Osteoblast (primary cell): ENCODE data around the gene MALAT1. TPM values are rescaled to one million over a fixed set of nuclear protein-coding genes. Genes with fewer than 3 reads are reported as not detected.
"Not testable (repeated sequence)": the region's sequence is repeated elsewhere in the genome, so short reads cannot be mapped to it uniquely, and the experiment has no call there.

Source experiments
- DNase-seq: peaks from one replicate; pipeline ENCODE4 v3.0.0; 2011; ENCODE audit warnings: low spot score, mixed read lengths; ENCODE audit not compliant: insufficient read length; ENCODE audit errors: missing footprints
- H2AFZ ChIP-seq: 2 replicates; pipeline ENCODE4 v1.6.0; 2011; ENCODE audit warnings: mild to moderate bottlenecking, low read length
- H3K27ac ChIP-seq: 2 replicates; pipeline ENCODE4 v1.5.1; 2011; ENCODE audit warnings: mild to moderate bottlenecking, low read depth, low read length, moderate library complexity
- H3K27me3 ChIP-seq: 2 replicates; pipeline ENCODE4 v1.6.0; 2012; ENCODE audit warnings: mild to moderate bottlenecking, control low read depth, inconsistent platforms, low read length, moderate library complexity; ENCODE audit not compliant: insufficient read depth
- H3K36me3 ChIP-seq: 2 replicates; pipeline ENCODE4 v1.5.1; 2011; ENCODE audit warnings: mild to moderate bottlenecking, low read length, control low read depth, moderate library complexity; ENCODE audit not compliant: insufficient read depth
- H3K4me1 ChIP-seq: 2 replicates; pipeline ENCODE4 v1.5.1; 2011; ENCODE audit warnings: mild to moderate bottlenecking, low read length, control low read depth, moderate library complexity; ENCODE audit not compliant: insufficient read depth
- H3K4me2 ChIP-seq: 2 replicates; pipeline ENCODE4 v1.6.0; 2011; ENCODE audit warnings: mild to moderate bottlenecking, low read length; ENCODE audit not compliant: insufficient read depth
- H3K4me3 ChIP-seq: fragments of 200-600 bp; sonication (generic); 3 replicates; pipeline ENCODE4 v1.5.1; 2012; ENCODE audit warnings: mild to moderate bottlenecking, low read length, inconsistent platforms; ENCODE audit not compliant: insufficient read depth
- H3K79me2 ChIP-seq: 2 replicates; pipeline ENCODE4 v1.6.0; 2012; ENCODE audit warnings: mild to moderate bottlenecking, low read length, control low read depth, inconsistent platforms; ENCODE audit not compliant: insufficient read depth
- H3K9me3 ChIP-seq: 2 replicates; pipeline ENCODE4 v1.5.1; 2011; ENCODE audit warnings: low read depth, low read length, control low read depth
- H4K20me1 ChIP-seq: 2 replicates; pipeline ENCODE4 v1.6.0; 2012; ENCODE audit warnings: mild to moderate bottlenecking, low read length, control low read depth; ENCODE audit not compliant: insufficient read depth
- CTCF ChIP-seq: IDR thresholded peaks from 2 replicates; pipeline ENCODE4 v1.5.1; 2011; ENCODE audit warnings: mild to moderate bottlenecking, low read depth, low read length, moderate library complexity; ENCODE audit errors: extremely low read depth
- total RNA-seq: library from RNA; depleted of rRNA; stranded (reverse); fragments of >200 nt; gene quantifications from 2 replicates; pipeline ENCODE4 v1.2.3, GENCODE V29; 2012

The MALAT1 gene
- total RNA-seq = 19,002 and 21,612 TPM in 2 replicates

DNA sequence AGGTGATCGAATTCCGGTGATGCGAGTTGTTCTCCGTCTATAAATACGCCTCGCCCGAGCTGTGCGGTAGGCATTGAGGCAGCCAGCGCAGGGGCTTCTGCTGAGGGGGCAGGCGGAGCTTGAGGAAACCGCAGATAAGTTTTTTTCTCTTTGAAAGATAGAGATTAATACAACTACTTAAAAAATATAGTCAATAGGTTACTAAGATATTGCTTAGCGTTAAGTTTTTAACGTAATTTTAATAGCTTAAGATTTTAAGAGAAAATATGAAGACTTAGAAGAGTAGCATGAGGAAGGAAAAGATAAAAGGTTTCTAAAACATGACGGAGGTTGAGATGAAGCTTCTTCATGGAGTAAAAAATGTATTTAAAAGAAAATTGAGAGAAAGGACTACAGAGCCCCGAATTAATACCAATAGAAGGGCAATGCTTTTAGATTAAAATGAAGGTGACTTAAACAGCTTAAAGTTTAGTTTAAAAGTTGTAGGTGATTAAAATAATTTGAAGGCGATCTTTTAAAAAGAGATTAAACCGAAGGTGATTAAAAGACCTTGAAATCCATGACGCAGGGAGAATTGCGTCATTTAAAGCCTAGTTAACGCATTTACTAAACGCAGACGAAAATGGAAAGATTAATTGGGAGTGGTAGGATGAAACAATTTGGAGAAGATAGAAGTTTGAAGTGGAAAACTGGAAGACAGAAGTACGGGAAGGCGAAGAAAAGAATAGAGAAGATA, at the start of gene MALAT1:
Gene MALAT1, plus strand, starts transcription at position 69 of the 736 bp plus-strand sequence.
- H3K4me3 ChIP-seq = peak within 1 kb of the TSS; percentile 86
- no peaks in the 10 kb centered on the region for H3K9me3 ChIP-seq
- peaks cover 91% of the 10 kb centered on the region for H3K79me2 ChIP-seq
- H3K36me3 ChIP-seq = peaks cover 42% of the 10 kb centered on the region
- no peak for TF ChIP-seq CTCF
- no peaks in the 10 kb centered on the region for H3K27me3 ChIP-seq
- H4K20me1 ChIP-seq = peaks cover 49% of the 10 kb centered on the region
- peak; percentile 21 for DNase-seq
- no peak within 1 kb of the TSS for H2AFZ ChIP-seq
- H3K4me1 ChIP-seq = peaks cover 33% of the 10 kb centered on the region
- H3K4me2 ChIP-seq = peak within 1 kb of the TSS; percentile 86
- peak within 1 kb of the TSS; percentile 95 for H3K27ac ChIP-seq

GRCh38 chr11:65451301-65451700, 47.5 kb upstream of the MALAT1 start:
- Histone ChIP-seq H3K4me1 (peaks cover 39% of the 10 kb centered on the region), H3K36me3 (peaks cover 13% of the 10 kb centered on the region), H4K20me1 (peaks cover 26% of the 10 kb centered on the region), H3K79me2 (peaks cover 29% of the 10 kb centered on the region)
- not testable (repeated sequence) for H3K9me3 ChIP-seq, H3K27me3 ChIP-seq, H2AFZ ChIP-seq, DNase-seq, H3K27ac ChIP-seq, H3K4me3 ChIP-seq, H3K4me2 ChIP-seq

- not testable (repeated sequence) for DNase-seq, H3K4me2 ChIP-seq, H3K4me3 ChIP-seq, H2AFZ ChIP-seq, H3K9me3 ChIP-seq, H3K36me3 ChIP-seq, H3K27me3 ChIP-seq
- peaks cover 27% of the 10 kb centered on the region for H3K79me2 ChIP-seq
- peak overlapping the region; percentile 84 for H3K27ac ChIP-seq
- H3K4me1 ChIP-seq = peaks cover 30% of the 10 kb centered on the region
- H4K20me1 ChIP-seq = peaks cover 17% of the 10 kb centered on the region
Observed at GRCh38 chr11:65452259-65452658, 46.6 kb upstream of the MALAT1 start.

- H3K27ac ChIP-seq = peak overlapping the region; percentile 84
- peaks cover 16% of the 10 kb centered on the region for H4K20me1 ChIP-seq
- H3K4me2 ChIP-seq = peak overlapping the region; percentile 28
- H3K36me3 ChIP-seq = peaks cover 8% of the 10 kb centered on the region
- no peaks in the 10 kb centered on the region for H3K27me3 ChIP-seq
- peak; percentile 97 for DNase-seq
- peaks cover 27% of the 10 kb centered on the region for H3K79me2 ChIP-seq
- no peak for TF ChIP-seq CTCF
- H3K4me1 ChIP-seq = peaks cover 30% of the 10 kb centered on the region
- H2AFZ ChIP-seq = no peak overlapping the region
- H3K9me3 ChIP-seq = no peaks in the 10 kb centered on the region
- no peak overlapping the region for H3K4me3 ChIP-seq
Observed at GRCh38 chr11:65452806-65453490, 45.9 kb upstream of the MALAT1 start.
